ENCODE results near the gene P2RY1.

The P2RY1 gene

GRCh38 chr3:152874896-152875749, 40.2 kb downstream of the P2RY1 start (continued):
- TF ChIP-seq PRDM10 (tag by site-specific recombination; IDR thresholded peaks at IDR 0.05) = no peak

DNA sequence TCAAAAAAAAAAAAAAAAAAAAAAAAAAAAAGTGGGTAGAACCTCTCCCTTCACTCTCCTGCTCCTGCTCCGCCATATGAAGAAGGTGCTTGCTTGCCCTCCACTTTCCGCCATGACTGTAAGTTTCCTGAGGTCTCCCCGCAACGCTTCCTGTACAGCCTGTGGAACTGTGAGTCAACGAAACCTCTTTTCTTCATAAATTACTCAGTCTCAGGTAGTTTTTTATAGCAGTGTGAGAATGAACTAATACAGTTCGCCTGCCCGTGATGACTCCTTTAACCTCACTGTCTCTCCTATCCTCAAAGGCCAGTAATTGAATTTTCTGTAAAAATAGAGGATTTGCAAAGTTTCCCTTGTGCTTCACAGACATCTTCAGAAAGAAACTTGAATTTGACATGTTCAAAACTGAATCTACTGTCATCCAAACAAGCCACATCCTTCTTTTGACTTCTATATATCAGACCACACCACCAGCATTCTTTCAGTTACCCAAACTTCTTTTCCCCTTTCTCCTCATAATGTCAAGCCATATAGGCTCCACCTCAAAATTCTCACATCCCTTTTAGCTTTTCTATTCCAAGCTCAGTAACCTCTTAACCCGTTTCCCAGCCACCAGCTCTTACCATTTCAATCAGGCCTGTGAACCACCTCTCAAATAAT, 44.3 kb downstream of the P2RY1 start:
- TF ChIP-seq ZNF658 (tag by site-specific recombination; IDR thresholded peaks at IDR 0.05) = no peak
- no peak for TF ChIP-seq ZNF544 (tag by site-specific recombination; IDR thresholded peaks at IDR 0.05)
- TF ChIP-seq, protein P1, sequence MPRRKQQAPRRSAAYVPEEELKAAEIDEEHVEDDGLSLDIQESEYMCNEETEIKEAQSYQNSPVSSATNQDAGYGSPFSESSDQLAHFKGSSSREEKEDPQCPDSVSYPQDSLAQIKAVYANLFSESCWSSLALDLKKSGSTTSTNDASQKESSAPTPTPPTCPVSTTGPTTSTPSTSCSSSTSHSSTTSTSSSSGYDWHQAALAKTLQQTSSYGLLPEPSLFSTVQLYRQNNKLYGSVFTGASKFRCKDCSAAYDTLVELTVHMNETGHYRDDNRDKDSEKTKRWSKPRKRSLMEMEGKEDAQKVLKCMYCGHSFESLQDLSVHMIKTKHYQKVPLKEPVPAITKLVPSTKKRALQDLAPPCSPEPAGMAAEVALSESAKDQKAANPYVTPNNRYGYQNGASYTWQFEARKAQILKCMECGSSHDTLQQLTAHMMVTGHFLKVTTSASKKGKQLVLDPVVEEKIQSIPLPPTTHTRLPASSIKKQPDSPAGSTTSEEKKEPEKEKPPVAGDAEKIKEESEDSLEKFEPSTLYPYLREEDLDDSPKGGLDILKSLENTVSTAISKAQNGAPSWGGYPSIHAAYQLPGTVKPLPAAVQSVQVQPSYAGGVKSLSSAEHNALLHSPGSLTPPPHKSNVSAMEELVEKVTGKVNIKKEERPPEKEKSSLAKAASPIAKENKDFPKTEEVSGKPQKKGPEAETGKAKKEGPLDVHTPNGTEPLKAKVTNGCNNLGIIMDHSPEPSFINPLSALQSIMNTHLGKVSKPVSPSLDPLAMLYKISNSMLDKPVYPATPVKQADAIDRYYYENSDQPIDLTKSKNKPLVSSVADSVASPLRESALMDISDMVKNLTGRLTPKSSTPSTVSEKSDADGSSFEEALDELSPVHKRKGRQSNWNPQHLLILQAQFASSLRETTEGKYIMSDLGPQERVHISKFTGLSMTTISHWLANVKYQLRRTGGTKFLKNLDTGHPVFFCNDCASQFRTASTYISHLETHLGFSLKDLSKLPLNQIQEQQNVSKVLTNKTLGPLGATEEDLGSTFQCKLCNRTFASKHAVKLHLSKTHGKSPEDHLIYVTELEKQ (tag by site-specific recombination; IDR thresholded peaks at IDR 0.05; ENCODE audit: borderline replicate concordance) = no peak
- no peak for TF ChIP-seq MEIS1 (CRISPR knock-in tag; IDR thresholded peaks at IDR 0.05; ENCODE audit: borderline replicate concordance)
- TF ChIP-seq ZNF843 (tag by site-specific recombination; IDR thresholded peaks at IDR 0.05) = no peak
- TF ChIP-seq ZNF394 (tag by site-specific recombination; IDR thresholded peaks at IDR 0.05; ENCODE audit: borderline replicate concordance) = no peak
- no peak for TF ChIP-seq ZIC2 (tag by site-specific recombination; IDR thresholded peaks at IDR 0.05)
- TF ChIP-seq, protein P2, sequence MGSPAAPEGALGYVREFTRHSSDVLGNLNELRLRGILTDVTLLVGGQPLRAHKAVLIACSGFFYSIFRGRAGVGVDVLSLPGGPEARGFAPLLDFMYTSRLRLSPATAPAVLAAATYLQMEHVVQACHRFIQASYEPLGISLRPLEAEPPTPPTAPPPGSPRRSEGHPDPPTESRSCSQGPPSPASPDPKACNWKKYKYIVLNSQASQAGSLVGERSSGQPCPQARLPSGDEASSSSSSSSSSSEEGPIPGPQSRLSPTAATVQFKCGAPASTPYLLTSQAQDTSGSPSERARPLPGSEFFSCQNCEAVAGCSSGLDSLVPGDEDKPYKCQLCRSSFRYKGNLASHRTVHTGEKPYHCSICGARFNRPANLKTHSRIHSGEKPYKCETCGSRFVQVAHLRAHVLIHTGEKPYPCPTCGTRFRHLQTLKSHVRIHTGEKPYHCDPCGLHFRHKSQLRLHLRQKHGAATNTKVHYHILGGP (tag by site-specific recombination; IDR thresholded peaks at IDR 0.05) = no peak
- TF ChIP-seq GLIS2 (tag by site-specific recombination; IDR thresholded peaks at IDR 0.05) = no peak
- no peak for TF ChIP-seq ZNF514 (tag by site-specific recombination; IDR thresholded peaks at IDR 0.05)
- no peak for TF ChIP-seq ATF2 (tag by site-specific recombination; IDR thresholded peaks at IDR 0.05; ENCODE audit: low read depth)
- TF ChIP-seq ZNF433 (tag by site-specific recombination; IDR thresholded peaks at IDR 0.05; ENCODE audit: low read depth) = no peak
- TF ChIP-seq ZEB2 (tag by site-specific recombination; IDR thresholded peaks at IDR 0.05) = no peak
- no peak for TF ChIP-seq ZSCAN16 (tag by site-specific recombination; IDR thresholded peaks at IDR 0.05)
- no peak for TF ChIP-seq KLF16 (tag by site-specific recombination; IDR thresholded peaks at IDR 0.05)
- H3K4me3 ChIP-seq (ENCODE audit: low read depth, low read length) = no peak overlapping the region
- no peaks in the 10 kb centered on the region for H3K4me1 ChIP-seq (ENCODE audit: control insufficient read depth, insufficient read depth, low read length)
- CTCF ChIA-PET = no interaction called here
- H3K9me3 ChIP-seq (ENCODE audit: control insufficient read depth, insufficient read depth, low read depth, low read length) = no peaks in the 10 kb centered on the region
- no peak overlapping the region for H3K27ac ChIP-seq (ENCODE audit: extremely low read depth, low read depth, low read length)
- POLR2A ChIA-PET = no interaction called here
- H3K36me3 ChIP-seq (ENCODE audit: control insufficient read depth in 2 of 2, insufficient read depth in 1 of 2, low read length in 2 of 2) = no peaks in the 10 kb centered on the region
